Parathyroid adenoma (tissue), 2 donors: Measurements from ENCODE around the gene GPR18.

ENCODE experiments used
- H2AFZ ChIP-seq: fragments of 300-600 bp; sonication (generic); one replicate; pipeline ENCODE4 v1.7.0; 2017; ENCODE audit warnings: antibody characterized with exemption, mild to moderate bottlenecking
- H3K27ac ChIP-seq: fragments of 300-600 bp; sonication (generic); one replicate; pipeline ENCODE4 v1.7.0; 2017
- H3K27me3 ChIP-seq: fragments of 300-600 bp; sonication (generic); one replicate; pipeline ENCODE4 v1.7.0; 2017; ENCODE audit warnings: low read length; ENCODE audit not compliant: control insufficient read depth, insufficient read depth
- H3K36me3 ChIP-seq: fragments of 300-600 bp; sonication (generic); one replicate; pipeline ENCODE4 v1.7.0; 2017; ENCODE audit warnings: low read length; ENCODE audit not compliant: control insufficient read depth, insufficient read depth
- H3K4me1 ChIP-seq: fragments of 300-600 bp; sonication (generic); one replicate; pipeline ENCODE4 v1.7.0; 2017; ENCODE audit warnings: control low read depth
- H3K4me2 ChIP-seq: fragments of 300-600 bp; sonication (generic); one replicate; pipeline ENCODE4 v1.7.0; 2017; ENCODE audit warnings: low read length
- H3K4me3 ChIP-seq: fragments of 300-600 bp; sonication (generic); one replicate; pipeline ENCODE4 v1.7.0; 2017; ENCODE audit warnings: low read depth, low read length
- H3K79me2 ChIP-seq: fragments of 300-600 bp; sonication (generic); one replicate; pipeline ENCODE4 v1.7.0; 2017; ENCODE audit warnings: control low read depth
- H3K9ac ChIP-seq: fragments of 300-600 bp; sonication (generic); one replicate; pipeline ENCODE4 v1.7.0; 2017; ENCODE audit warnings: mild to moderate bottlenecking
- H3K9me3 ChIP-seq: fragments of 300-600 bp; sonication (generic); one replicate; pipeline ENCODE4 v1.7.0; 2017; ENCODE audit warnings: low read length; ENCODE audit not compliant: control insufficient read depth
- CTCF ChIP-seq: fragments of 300-600 bp; sonication (generic); IDR thresholded peaks from one replicate; pipeline ENCODE4 v1.7.0; 2017; ENCODE audit warnings: antibody characterized with exemption, mild to moderate bottlenecking
- donor health status: primary hyperparathyroidism.

Gene GPR18

GRCh38 chr13:99281811-99282263 lies 23.7 kb upstream of the GPR18 start:
- Histone ChIP-seq H3K4me2 (no peak overlapping the region), H3K36me3 (no peaks in the 10 kb centered on the region), H3K27ac (no peak overlapping the region), H3K79me2 (peaks cover 2% of the 10 kb centered on the region), H3K4me1 (no peaks in the 10 kb centered on the region), H3K9ac (no peak overlapping the region), H3K27me3 (no peaks in the 10 kb centered on the region), H2AFZ (no peak overlapping the region), H3K4me3 (no peak overlapping the region), H3K9me3 (no peaks in the 10 kb centered on the region)
- TF ChIP-seq CTCF, result no peak

DNA sequence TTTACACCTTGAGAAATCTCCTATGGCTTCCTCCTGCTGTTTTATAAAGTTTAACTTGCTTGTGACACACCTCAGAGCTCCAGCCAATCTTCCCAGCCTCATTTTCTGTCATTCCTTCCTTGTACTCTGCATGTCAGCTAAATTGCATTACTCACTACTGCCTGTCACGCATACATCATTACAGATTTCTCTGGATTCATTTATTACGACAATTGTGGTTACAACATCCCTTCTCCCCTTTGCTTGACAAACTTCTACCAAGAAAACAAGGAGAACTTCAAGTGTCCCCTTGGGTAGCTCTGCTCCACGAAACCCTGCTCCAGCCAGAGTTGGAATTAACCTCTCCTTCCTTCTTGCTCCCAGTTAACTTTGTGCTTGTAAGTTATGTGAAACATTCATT lies 22.0 kb upstream of the GPR18 start:
- H3K27ac ChIP-seq, result no peak overlapping the region
- H3K4me1 ChIP-seq, result no peaks in the 10 kb centered on the region

GRCh38 chr13:99279637-99280036 lies 21.5 kb upstream of the GPR18 start:
- Histone ChIP-seq H3K4me1 (no peaks in the 10 kb centered on the region), H3K36me3 (no peaks in the 10 kb centered on the region), H3K27me3 (no peaks in the 10 kb centered on the region), H3K9ac (no peak overlapping the region), H3K79me2 (peaks cover 9% of the 10 kb centered on the region), H3K4me2 (no peak overlapping the region), H3K9me3 (no peaks in the 10 kb centered on the region), H2AFZ (no peak overlapping the region), H3K4me3 (no peak overlapping the region), H3K27ac (no peak overlapping the region)
- TF ChIP-seq CTCF, result no peak

More for the DNA sequence above, 22.0 kb upstream of the GPR18 start:
- Histone ChIP-seq H3K4me2 (no peak overlapping the region), H3K4me3 (no peak overlapping the region), H3K79me2 (peaks cover 6% of the 10 kb centered on the region), H3K9ac (no peak overlapping the region), H2AFZ (no peak overlapping the region), H3K36me3 (no peaks in the 10 kb centered on the region), H3K9me3 (no peaks in the 10 kb centered on the region), H3K27me3 (no peaks in the 10 kb centered on the region)
- TF ChIP-seq CTCF, result no peak

DNA sequence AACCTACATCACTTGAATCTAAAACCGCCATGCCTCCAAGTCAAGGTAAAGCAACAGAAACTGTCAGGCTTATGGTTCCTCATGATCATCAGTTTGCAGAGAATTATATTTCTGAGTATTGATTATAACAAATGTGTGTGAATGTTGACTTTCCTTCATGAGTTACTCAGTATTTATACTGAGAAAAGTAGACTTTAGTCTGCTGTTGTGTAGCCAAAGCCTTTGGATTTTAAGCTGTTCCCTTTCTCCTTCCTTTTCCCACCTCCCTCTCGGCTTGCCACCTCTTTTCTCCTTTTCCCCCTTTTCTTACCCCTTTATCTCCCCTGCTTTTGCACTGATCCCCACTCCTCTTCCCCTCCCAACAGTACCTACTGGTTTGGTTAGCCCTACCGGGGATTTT lies 20.7 kb upstream of the GPR18 start:
- TF ChIP-seq CTCF, result no peak
- no peak overlapping the region for H3K27ac ChIP-seq
- no peaks in the 10 kb centered on the region for H3K36me3 ChIP-seq
- H3K79me2 ChIP-seq, result peaks cover 9% of the 10 kb centered on the region
- H3K27me3 ChIP-seq, result no peaks in the 10 kb centered on the region
- no peaks in the 10 kb centered on the region for H3K9me3 ChIP-seq
- H2AFZ ChIP-seq, result no peak overlapping the region
- no peak overlapping the region for H3K4me3 ChIP-seq
- H3K4me2 ChIP-seq, result no peak overlapping the region
- H3K9ac ChIP-seq, result no peak overlapping the region
- no peaks in the 10 kb centered on the region for H3K4me1 ChIP-seq

- Histone ChIP-seq H3K4me2 (no peak overlapping the region), H3K79me2 (peaks cover 9% of the 10 kb centered on the region), H3K36me3 (no peaks in the 10 kb centered on the region), H2AFZ (no peak overlapping the region), H3K4me3 (no peak overlapping the region), H3K9ac (no peak overlapping the region), H3K27ac (no peak overlapping the region), H3K27me3 (no peaks in the 10 kb centered on the region), H3K4me1 (no peaks in the 10 kb centered on the region), H3K9me3 (no peaks in the 10 kb centered on the region)
- TF ChIP-seq CTCF, result no peak
These were observed 20.0 kb upstream of the GPR18 start for GRCh38 chr13:99278200-99278599.
